GM19455 (cell line): ENCODE results near the gene BPIFA3.
"Not testable (repeated sequence)": the region's sequence is repeated elsewhere in the genome, so short reads cannot be mapped to it uniquely, and the experiment has no call there.

ENCODE experiments used
- ATAC-seq: cut with Tn5 transposase; IDR thresholded peaks from one replicate; pipeline ENCODE4 v1.9.1; 2021; ENCODE audit not compliant: unreplicated experiment

Gene BPIFA3

DNA sequence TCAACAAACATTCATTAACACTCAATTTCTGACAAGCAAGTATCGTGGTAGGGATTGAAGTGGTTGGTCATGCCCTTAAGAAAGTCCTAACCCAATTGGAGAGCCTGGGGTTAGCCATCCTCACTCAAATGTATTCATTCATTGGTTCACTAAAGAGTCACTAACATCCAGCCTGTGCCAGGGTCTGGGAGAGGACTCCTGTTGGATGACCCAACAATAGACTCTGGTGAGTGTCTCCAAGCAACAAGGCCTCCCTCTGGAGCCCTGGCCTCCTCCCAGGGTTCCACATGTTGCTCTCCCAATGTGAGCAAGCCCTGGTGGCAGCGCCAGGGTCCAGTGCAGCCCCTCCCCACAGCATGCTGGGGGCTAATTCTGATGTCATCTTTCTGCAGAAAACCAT is at the start of gene BPIFA3:
TSS of gene BPIFA3 (plus strand) at position 301 of the 400 bp plus-strand sequence. CDS start 185 bp downstream, outside the sequence.
- ATAC-seq = no peak

- no peak for ATAC-seq
These were observed 49.3 kb upstream of the BPIFA3 start, which contains the start of gene BPIFA2 for GRCh38 chr20:33167859-33168258. BPIFA2 (plus strand) TSS chr20:33168159; CDS start chr20:33169146, 987 bp downstream.

DNA sequence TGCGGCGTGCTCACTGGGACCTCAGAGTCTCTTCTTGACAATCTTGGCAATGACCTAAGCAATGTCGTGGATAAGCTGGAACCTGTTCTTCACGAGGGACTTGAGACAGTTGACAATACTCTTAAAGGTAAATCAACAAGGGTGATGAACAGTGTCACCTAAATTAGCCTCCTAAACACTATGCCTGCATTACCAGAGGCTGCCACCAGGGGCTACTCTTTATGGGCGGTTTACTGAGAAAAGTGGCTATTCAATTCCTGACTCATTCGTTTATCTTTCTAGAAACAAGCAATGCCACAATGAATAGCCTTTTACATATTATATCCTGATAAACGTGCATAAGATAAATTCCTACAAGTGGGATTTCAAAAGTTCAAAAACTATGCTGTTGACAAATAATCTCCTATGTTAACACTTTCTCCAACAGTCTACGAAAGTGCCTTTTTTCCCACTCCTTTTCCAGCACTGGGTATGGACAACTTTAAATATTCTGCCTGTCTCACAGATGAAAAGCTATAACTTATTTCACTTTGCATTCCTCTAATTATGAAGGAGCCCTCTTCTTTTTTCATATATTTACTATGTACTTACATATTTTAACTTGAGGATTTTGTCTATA is 47.9 kb upstream of the BPIFA3 start:
- no peak for ATAC-seq

- ATAC-seq = no peak
These were observed 44.4 kb upstream of the BPIFA3 start for GRCh38 chr20:33172781-33173180.

DNA sequence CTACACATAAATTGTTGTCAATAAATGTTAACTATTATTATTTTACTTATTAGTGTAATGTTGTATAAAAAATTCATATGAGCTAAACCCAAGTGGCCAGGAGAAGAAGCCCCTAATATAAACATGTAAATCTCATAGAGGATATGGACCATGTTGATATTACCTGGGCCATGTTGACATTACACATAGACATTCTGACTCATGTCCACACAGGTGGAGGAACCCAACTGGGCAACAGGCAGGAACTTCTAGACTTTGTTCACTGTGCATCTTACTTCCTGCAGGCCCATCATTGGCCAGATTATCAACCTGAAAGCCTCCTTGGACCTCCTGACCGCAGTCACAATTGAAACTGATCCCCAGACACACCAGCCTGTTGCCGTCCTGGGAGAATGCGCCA is 42.0 kb upstream of the BPIFA3 start:
- no peak for ATAC-seq

- no peak for ATAC-seq
These were observed 41.1 kb upstream of the BPIFA3 start for GRCh38 chr20:33176101-33176500.

GRCh38 chr20:33177866-33178265 is 39.3 kb upstream of the BPIFA3 start:
- no peak for ATAC-seq

DNA sequence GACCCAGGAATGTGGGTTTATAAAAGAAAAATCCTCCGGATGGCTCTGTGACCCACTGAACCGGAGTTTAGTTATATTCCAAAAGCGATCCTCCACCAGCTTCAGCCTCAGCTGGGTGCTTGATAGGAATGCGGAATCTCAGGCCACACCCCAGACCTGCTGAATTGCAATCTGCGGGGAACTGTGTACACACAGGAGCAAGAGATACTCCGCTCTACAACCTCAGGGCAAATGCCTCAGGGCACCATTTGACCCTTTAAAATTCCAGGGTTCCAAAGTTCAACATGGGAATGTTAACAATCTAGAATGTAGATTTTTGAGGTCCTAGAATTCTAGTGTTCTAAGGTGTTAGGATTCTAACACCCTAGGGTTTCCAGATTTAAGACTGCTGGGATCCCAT is 38.4 kb upstream of the BPIFA3 start:
- ATAC-seq = no peak

- ATAC-seq = no peak
These were observed 37.0 kb upstream of the BPIFA3 start for GRCh38 chr20:33180169-33180568.

DNA sequence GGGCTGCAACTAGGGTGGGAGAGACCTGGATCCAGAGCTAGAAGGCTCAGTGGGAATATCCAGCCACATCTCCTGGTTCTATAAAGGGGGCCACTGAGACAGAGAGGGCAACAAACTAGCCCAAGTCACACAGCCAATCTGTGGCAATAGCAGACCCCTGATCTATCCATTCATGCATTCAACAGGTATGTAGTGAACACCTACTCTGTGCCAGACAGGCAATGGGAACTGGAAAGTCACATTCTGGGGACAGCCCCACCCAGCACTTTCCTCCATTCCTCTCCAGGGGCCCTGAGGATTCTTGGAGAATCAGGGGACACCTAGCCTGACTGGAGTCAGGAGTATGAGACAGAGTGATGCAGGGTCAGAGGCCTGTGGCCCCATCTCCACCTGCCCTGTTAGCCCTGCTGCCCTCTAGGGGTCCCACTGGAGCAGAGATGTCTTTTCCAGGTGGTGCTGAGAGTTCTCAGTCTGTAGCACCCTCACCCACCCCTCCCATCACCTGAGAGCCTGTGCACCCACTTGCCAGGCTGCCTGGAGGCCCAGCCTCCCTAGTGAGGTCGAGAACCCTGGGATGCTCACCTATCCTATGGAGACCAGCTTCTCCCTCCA is 35.6 kb upstream of the BPIFA3 start:
- ATAC-seq = no peak

GRCh38 chr20:33183312-33183711 is 33.8 kb upstream of the BPIFA3 start:
- ATAC-seq = no peak

DNA sequence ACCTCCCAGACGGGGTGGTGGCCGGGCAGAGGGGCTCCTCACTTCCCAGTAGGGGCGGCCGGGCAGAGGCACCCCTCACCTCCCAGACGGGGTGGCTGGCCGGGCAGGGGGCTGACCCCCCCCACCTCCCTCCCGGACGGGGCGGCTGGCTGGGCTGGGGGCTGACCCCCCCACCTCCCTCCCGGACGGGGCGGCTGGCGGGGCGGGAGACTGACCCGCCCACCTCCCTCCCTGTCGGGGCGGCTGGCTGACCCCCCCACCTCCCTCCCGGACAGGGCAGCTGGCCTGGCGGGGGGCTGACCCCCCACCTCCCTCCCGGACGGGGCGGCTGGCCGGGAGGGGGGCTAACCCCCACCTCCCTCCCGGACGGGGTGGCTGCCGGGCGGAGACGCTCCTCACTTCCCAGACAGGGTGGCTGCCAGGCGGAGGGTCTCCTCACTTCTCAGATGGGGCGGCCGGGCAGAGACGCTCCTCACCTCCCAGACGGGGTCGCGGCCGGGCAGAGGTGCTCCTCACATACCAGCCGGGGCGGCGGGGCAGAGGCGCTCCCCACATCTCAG is 32.0 kb upstream of the BPIFA3 start:
- ATAC-seq = not testable (repeated sequence)

GRCh38 chr20:33187491-33187890 is 29.7 kb upstream of the BPIFA3 start:
- ATAC-seq = no peak

- no peak for ATAC-seq
These were observed 28.7 kb upstream of the BPIFA3 start for GRCh38 chr20:33188421-33188820.

GRCh38 chr20:33191484-33191883 is 25.7 kb upstream of the BPIFA3 start:
- ATAC-seq = no peak

GRCh38 chr20:33191955-33192354 is 25.2 kb upstream of the BPIFA3 start:
- no peak for ATAC-seq

GRCh38 chr20:33192912-33193501 is 24.1 kb upstream of the BPIFA3 start:
- no peak for ATAC-seq

- ATAC-seq = no peak
These were observed 18.1 kb upstream of the BPIFA3 start for GRCh38 chr20:33199026-33199425.

GRCh38 chr20:33202451-33202850 is 14.7 kb upstream of the BPIFA3 start:
- no peak for ATAC-seq

- no peak for ATAC-seq
These were observed 13.7 kb upstream of the BPIFA3 start for GRCh38 chr20:33203444-33203843.

DNA sequence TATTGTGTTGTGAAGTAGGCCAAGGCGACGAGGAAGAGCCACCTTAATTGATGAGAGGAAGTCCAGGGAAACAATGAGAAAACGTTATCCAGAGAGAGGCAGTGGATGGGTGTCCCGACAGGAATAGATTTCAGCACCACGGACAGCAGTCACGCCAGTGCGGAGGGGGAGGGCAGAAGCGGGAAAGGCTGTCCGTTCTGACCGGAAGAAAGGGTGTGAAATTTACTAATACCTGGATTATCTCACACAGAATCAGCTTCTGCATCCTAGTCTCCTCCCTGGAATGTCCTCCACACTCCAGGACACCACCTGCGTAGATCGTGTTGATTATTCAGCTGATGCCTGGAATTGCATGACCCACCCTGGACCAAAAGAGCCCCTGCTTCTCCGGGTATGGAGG is 7.4 kb upstream of the BPIFA3 start:
- ATAC-seq = no peak

DNA sequence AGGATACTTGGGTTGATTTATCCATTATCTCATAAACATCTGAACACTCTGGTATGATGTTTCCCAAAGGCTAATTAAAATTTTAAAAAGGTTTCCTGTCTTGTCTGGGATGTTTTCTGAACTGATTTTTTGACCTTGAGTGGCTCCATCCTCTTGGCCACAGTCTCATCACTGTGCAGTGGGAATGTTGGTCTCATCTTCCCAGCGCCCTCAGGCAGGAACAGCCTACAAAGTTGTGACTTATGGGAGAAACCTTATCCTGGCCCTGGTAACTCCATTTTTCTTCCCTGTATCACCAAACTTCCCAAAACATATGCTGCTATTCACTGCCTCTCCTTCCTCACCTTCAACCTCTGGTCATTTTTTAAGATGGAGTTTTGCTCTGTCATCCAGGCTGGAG is 6.8 kb upstream of the BPIFA3 start:
- no peak for ATAC-seq
